Activated CD4-positive, CD25-positive, alpha-beta regulatory T cell (primary cell): ENCODE measurements around the gene IRF4.
A peak's percentile ranks its signal among the peaks of the same experiment; 100 is the strongest.

ENCODE experiments used
- DNase-seq, 4 experiments: peaks; one replicate each; lab custom pipeline; 2025; lab: John Stamatoyannopoulos, UW

The IRF4 gene

GRCh38 chr6:381742-382461 lies 9.7 kb upstream of the IRF4 start:
- DNase-seq: no peak

GRCh38 chr6:382883-383810 lies 8.4 kb upstream of the IRF4 start:
- no peak for DNase-seq

GRCh38 chr6:383856-384255 lies 7.7 kb upstream of the IRF4 start:
- DNase-seq: no peak

DNA sequence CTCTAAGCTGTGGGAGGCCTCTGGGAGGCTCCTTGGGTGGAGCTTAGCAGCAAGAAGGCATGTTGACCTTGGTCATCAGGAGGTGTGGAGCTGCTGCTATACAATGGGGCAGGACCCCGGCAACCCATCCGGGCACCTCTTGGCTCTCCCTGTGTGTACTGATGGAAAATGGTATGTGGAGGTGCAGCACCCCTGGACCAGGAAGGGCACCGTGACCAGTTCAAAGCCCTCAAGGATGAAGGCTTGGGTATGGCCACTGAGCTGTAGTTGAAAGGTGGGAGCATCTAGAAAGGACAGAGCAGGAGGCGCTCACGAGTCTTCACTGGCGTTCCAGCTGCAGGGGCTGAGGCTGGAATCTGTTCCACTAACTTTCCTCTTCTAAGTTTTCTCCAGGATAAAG lies 6.7 kb upstream of the IRF4 start:
- DNase-seq: no peak

- DNase-seq: no peak
Measured at GRCh38 chr6:385614-386013, 5.9 kb upstream of the IRF4 start.

DNA sequence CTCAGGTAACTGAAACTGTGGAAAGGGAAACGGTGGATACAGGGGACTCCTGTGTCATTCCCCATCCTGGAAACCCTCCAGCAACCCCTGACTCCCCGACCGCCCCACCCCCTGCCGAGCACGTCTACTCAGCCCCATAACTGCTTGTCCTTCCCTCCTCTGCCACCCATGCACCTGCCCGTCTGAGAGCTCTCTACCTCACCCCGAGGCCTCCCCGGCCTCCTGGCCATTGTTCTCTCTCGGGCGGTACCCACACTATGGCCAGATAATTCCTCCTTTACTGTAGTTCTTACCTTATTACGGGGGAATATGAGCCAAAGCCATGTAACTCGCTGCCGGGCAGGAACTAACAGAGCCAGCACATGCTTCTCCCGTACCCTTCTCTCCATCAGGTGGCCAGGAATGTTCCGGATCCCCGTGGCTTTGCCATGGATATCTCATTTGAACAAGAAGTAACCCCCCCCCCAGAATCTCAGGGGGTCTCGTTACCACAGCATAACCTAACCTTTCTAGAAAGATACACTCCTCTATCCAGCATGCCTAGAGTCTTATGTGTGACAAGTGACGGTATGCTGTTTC lies 4.8 kb upstream of the IRF4 start:
- DNase-seq: no peak

GRCh38 chr6:387293-387741 lies 4.2 kb upstream of the IRF4 start:
- no peak for DNase-seq

DNA sequence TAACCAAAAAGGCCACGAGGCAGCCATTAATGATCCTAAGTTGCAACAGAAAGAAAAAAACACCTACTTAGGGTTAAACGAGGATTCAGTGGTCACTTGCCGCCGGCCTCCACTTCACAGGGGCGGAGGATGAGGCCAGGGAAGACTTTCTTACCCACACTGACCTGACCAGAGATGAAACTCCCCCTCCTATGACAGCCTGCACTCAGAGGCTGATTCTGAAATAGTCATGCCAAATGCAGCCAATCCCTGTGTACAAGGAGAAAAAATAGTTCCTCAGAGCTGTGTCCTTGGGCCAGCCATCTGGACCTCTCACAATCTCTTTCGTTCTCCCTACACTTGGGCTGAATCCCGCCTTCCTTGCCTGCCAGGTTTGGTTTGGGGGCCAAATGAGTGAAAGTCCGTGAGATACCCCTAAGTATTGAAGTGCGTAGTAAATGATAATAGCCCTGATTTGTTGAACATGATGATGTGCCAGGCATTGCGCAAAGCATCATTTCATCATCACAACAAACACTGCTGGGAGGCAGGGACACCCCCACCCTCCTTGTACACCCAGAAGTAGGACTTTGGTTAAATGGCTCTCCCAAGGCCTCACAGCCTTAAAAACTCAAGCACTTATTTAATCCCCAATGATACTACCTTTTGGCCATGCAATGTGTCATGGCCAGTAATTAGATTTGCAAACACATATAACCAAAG lies 3.2 kb upstream of the IRF4 start:
- DNase-seq: no peak

GRCh38 chr6:389143-389542 lies 2.4 kb upstream of the IRF4 start:
- DNase-seq: no peak

DNA sequence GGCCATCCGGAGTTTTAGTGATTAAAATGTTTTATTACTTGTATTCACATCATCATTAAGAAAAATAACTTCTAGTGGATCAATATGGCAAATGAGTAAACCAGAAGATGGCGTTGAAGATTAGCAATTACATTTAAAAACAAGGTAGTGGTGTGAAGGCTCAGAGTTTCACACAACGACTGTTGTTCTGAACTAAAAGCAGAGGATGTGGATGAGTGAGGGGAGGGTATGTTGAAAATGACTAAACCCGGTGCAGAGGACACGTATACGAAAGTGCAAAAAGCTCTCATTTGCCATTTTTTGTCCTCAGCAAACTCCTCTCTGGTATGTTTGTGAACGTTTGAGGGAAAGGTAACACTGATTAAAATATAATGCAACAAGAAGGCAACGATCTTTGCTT lies 1.9 kb upstream of the IRF4 start:
- DNase-seq: no peak

DNA sequence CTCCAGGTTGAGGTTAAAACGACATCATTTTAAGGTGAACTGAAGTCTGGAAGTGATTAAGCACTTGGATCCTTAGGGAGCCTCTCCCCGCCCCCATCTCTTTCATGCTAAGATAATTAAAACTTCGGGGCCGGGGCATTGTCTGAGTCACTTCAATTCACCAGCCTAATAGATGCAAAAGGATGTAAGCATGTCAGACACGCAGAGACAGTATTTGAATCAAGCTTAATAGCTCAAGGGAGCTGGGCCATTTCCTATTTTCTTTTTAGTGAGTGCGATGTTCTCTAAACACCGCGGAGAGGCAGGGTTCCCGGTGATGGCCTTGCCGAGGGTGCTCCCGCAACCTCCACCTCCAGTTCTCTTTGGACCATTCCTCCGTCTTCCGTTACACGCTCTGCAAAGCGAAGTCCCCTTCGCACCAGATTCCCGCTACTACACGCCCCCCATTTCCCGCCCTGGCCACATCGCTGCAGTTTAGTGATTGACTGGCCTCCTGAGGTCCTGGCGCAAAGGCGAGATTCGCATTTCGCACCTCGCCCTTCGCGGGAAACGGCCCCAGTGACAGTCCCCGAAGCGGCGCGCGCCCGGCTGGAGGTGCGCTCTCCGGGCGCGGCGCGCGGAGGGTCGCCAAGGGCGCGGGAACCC lies 516 bp upstream of the IRF4 start:
- DNase-seq: no peak

- peak in 1 of 4 experiments; percentile 23 for DNase-seq
Measured at GRCh38 chr6:392441-393390, 1.2 kb downstream of the IRF4 start.

- DNase-seq: no peak
Measured at GRCh38 chr6:393391-394221, 2.1 kb downstream of the IRF4 start.

DNA sequence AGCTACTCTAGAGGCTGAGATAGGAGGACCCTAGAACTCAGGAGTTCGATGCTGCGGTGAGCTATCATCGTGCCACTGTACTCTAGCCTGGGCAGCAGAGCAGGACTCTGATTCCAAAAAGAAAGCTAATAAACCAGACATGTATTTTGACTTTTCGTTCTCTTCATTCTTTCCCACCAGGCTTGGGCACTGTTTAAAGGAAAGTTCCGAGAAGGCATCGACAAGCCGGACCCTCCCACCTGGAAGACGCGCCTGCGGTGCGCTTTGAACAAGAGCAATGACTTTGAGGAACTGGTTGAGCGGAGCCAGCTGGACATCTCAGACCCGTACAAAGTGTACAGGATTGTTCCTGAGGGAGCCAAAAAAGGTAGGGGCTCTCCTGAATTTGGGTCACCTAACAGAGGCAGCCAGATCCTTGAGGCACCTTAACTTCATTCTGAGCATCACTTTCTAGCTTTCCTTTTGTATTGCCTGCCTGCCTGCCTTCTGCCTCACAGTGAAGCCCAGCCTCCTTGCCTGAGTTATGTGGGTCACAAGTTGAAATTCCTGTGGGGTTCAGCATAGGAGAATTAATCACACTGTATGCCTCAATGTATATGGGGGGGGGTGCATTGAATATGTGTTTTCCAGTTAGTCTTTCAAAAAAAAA lies 3.2 kb downstream of the IRF4 start:
- DNase-seq: no peak

DNA sequence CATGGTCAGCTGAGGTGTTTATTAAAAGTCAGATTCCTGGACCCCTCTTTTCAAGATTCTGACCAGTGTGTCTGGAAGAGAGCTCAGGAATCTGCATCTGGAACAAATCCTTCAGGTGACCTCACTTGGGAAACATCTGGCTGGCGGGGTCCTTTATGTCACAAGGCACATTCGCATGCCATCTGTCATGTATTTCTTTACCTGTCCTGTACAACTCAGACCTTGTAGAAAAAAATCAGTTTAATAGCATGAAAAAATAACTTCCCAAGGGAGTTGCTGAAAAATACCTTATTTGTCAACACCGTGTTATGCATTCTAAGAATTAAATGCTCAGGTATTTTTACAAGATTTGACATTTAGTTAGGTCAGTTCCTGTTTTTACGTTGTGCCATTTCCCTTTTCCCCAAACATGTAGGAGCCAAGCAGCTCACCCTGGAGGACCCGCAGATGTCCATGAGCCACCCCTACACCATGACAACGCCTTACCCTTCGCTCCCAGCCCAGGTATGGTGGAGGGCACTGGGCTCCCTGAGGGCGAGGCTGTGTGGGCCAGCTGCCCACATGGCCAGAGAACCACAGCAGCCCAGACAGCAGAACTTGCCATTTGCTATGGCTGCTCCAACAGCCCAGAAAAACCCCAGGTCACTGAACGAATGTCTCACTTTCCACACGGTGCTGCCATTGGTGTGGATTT lies 4.0 kb downstream of the IRF4 start:
- DNase-seq: no peak

- DNase-seq: no peak
Measured at GRCh38 chr6:396126-396520, 4.6 kb downstream of the IRF4 start.

DNA sequence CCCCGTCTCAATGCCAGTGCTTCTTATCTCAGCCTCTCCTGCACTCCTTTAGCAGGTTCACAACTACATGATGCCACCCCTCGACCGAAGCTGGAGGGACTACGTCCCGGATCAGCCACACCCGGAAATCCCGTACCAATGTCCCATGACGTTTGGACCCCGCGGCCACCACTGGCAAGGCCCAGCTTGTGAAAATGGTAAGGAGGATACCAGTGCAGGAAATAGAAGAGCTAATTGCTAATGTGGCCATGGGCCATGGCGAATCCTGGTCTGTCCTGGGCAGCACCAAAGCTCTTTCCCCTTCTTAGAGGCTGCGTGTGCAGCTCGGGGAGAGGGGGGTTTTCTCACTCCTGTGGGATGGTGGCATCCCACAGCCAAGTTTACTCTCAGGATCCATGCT lies 5.5 kb downstream of the IRF4 start:
- DNase-seq: no peak

DNA sequence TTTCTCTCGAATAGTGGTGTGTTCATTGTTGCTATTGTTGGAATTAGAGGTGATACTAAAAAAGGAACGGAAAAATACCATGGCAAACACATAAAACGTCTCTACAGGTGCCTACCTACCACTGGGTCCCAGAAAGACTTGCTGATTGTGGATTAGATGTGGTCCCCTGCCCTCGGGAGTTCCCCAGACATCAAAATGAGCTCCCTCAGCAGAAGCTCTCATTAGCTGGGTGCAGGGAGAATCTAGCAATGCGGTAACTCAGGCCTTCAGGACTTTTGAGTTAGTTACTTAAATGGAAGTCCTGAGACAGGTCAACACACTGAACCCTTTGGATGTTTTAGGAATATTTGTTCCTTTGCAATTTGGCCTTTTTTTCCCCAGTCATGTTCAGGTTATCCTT lies 6.1 kb downstream of the IRF4 start:
- no peak for DNase-seq

- no peak for DNase-seq
Measured at GRCh38 chr6:398065-398464, 6.5 kb downstream of the IRF4 start.
